HG03439 (cell line): ENCODE results near the gene BPIFB3.
"Not testable (repeated sequence)": the region's sequence is repeated elsewhere in the genome, so short reads cannot be mapped to it uniquely, and the experiment has no call there.

Source experiments
- ATAC-seq: cut with Tn5 transposase; IDR thresholded peaks from one replicate; pipeline ENCODE4 v1.9.1; 2021; ENCODE audit warnings: mild to moderate bottlenecking, moderate library complexity; ENCODE audit not compliant: unreplicated experiment

Gene BPIFB3

GRCh38 chr20:33112547-33113386 is 59.1 kb downstream of the BPIFB3 start:
- ATAC-seq: no peak

- no peak for ATAC-seq
Observed at GRCh38 chr20:33113387-33113908, 59.7 kb downstream of the BPIFB3 start.

- ATAC-seq: not testable (repeated sequence)
Observed at GRCh38 chr20:33115501-33115900, 61.8 kb downstream of the BPIFB3 start.

- no peak for ATAC-seq
Observed at GRCh38 chr20:33119725-33120720, 66.3 kb downstream of the BPIFB3 start.

- no peak for ATAC-seq
Observed at GRCh38 chr20:33120934-33121333, 67.2 kb downstream of the BPIFB3 start.

- not testable (repeated sequence) for ATAC-seq
Observed at GRCh38 chr20:33122297-33122696, 68.6 kb downstream of the BPIFB3 start.
